Kidney epithelial cell (primary cell): ENCODE results near the gene PDLIM7. TPM values are rescaled to one million over a fixed set of nuclear protein-coding genes. Genes with fewer than 3 reads are reported as not detected.
A peak's percentile ranks its signal among the peaks of the same experiment; 100 is the strongest.

Experiments used
- DNase-seq: peaks from one replicate; pipeline ENCODE4 v3.0.0-alpha.2; 2010; ENCODE audit warnings: low read depth
- H3K27me3 ChIP-seq: 2 replicates; pipeline ENCODE4 v1.6.0; 2011; ENCODE audit warnings: low read length; ENCODE audit not compliant: control insufficient read depth, insufficient read depth
- H3K36me3 ChIP-seq: 2 replicates; pipeline ENCODE4 v1.5.1; 2011; ENCODE audit warnings: low read length; ENCODE audit not compliant: control insufficient read depth, insufficient read depth
- H3K4me3 ChIP-seq: 2 replicates; pipeline ENCODE4 v1.5.1; 2011; ENCODE audit warnings: low read depth, mild to moderate bottlenecking, control low read depth, low read length
- CTCF ChIP-seq: IDR thresholded peaks from 2 replicates; pipeline ENCODE4 v1.5.1; 2011; ENCODE audit warnings: mild to moderate bottlenecking, moderate library complexity, low read length, control low read depth, inconsistent platforms; ENCODE audit not compliant: insufficient read depth, poor library complexity, severe bottlenecking
- total RNA-seq: library from RNA; depleted of rRNA; stranded (reverse); fragments of >200 nt; gene quantifications from 2 replicates; pipeline ENCODE4 v1.2.3, GENCODE V29; 2015

Gene PDLIM7
- total RNA-seq, 1 donor from 2014 or later, result 467 TPM

DNA sequence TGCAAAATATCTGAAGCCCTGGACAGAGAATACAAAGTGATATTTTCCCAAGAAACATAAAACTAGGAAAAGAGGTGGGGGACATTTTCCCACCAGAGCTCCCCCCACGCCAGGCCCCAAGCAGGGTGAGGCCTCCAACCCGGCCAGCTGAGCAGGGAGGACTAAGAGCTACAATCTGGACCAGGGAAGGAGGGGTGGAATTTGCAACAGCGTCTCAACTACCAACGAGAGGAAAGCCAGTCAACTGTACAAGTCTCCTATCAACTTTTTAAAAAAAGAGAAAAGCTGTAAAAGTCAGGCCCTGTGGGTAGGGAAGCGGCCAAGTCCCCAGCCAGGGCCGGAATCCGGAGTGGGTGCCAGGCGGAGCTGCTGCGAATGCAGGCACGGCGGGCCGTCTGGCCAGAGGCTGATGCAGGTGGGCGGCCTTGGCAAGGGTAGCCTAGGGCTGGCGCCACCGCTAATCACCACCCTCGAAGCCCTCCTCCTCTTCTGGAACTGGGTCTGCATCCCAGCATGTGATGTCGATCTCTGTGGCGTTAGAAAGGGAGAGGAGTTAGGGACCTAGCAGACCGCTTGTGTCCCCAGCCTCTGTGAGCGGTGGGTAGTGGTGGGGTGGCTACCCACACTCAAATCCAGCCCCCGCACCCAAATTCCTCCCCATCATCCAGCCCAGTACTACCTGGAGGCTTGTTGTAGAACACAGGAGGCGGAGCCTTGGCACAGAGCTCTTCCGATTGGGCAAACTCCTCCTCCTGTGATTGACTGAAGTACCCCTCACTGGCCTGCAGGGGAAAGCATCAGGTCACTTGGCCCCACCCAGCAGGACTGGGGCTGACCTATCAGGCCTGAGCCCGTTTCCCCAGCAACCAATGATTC, 40.2 kb downstream of the PDLIM7 start:
- no peak overlapping the region for H3K4me3 ChIP-seq
- no peaks in the 10 kb centered on the region for H3K27me3 ChIP-seq
- peak; percentile 93 for DNase-seq
- peak; percentile 43 for TF ChIP-seq CTCF
- no peaks in the 10 kb centered on the region for H3K36me3 ChIP-seq

DNA sequence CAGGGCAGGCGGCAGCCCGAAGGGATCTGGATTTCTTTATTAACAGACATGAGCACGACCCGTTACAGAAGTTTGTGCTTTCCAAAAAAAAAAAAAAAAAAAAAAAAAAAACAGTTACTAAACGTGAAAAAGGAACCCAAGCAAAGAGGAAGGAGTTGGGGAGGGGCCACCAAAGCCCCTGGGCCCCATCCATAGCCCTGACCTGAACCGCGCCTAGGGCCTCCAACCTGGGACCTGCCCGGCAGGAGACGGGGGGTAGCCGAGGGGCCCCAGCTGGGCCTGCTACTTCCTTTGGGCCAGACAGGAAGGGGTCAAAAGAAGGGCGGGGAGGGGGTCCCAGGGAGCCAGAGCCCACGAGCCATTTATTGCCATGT, 40.8 kb downstream of the PDLIM7 start:
- no peak for TF ChIP-seq CTCF
- no peak for DNase-seq
- Histone ChIP-seq H3K4me3 (no peak overlapping the region), H3K27me3 (no peaks in the 10 kb centered on the region), H3K36me3 (no peaks in the 10 kb centered on the region)

DNA sequence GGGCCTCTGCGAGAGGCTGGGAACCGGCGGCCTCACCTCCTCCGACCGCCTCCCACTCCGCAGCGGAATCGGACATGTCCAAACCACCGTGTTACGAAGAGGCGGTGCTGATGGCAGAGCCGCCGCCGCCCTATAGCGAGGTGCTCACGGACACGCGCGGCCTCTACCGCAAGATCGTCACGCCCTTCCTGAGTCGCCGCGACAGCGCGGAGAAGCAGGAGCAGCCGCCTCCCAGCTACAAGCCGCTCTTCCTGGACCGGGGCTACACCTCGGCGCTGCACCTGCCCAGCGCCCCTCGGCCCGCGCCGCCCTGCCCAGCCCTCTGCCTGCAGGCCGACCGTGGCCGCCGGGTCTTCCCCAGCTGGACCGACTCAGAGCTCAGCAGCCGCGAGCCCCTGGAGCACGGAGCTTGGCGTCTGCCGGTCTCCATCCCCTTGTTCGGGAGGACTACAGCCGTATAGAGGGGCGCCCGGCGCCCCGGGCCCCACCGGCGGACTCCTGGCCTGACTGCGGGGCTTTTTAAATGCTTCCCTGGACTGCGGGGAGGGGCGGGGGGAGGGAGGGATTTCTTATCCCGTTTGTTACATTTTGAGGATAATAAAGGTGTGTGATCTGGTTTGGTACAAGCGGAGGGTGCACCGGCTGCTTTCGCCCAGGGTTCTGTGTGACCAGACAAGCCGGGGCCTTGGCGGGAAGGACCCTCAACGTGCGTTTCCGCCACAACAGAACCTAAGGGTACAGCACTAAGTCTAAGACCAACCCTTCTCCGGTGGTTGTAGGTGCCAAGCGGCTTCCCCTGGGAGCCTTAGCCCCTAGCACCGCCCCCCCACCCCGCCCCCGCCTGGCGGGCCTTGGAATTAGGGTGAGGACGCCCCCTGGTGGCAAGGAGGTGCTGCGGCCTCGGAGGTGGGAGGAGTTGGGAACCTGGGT, 41.5 kb downstream of the PDLIM7 start:
- peak overlapping the region; percentile 45 for H3K4me3 ChIP-seq
- no peak for DNase-seq
- H3K36me3 ChIP-seq, result no peaks in the 10 kb centered on the region
- H3K27me3 ChIP-seq, result no peaks in the 10 kb centered on the region
- TF ChIP-seq CTCF, result peak; percentile 100

DNA sequence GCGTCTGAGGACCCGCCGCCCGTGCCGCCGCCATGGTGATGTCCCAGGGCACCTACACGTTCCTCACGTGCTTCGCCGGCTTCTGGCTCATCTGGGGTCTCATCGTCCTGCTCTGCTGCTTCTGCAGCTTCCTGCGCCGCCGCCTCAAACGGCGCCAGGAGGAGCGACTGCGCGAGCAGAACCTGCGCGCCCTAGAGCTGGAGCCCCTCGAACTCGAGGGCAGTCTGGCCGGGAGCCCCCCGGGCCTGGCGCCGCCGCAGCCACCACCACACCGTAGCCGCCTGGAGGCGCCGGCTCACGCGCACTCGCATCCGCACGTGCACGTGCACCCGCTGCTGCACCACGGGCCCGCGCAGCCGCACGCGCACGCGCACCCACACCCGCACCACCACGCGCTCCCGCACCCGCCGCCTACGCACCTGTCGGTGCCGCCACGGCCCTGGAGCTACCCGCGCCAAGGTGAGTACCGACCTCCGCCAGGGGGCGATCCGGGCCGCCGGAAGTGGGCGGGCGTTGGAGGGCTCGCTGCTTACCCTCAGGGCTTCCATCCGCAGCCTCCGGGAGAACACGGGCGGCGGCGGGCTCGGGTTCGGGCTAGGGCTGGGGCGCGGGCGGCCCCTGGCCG, 42.3 kb downstream of the PDLIM7 start:
- no peaks in the 10 kb centered on the region for H3K36me3 ChIP-seq
- no peaks in the 10 kb centered on the region for H3K27me3 ChIP-seq
- DNase-seq, result no peak
- peak; percentile 62 for TF ChIP-seq CTCF
- H3K4me3 ChIP-seq, result peak overlapping the region; percentile 45

- TF ChIP-seq CTCF, result peak; percentile 57
- no peaks in the 10 kb centered on the region for H3K36me3 ChIP-seq
- H3K4me3 ChIP-seq, result peak overlapping the region; percentile 45
- H3K27me3 ChIP-seq, result no peaks in the 10 kb centered on the region
- DNase-seq, result peak; percentile 56
Measured at GRCh38 chr5:177454397-177455035, 42.9 kb downstream of the PDLIM7 start.
